Measurements from ENCODE around the gene NCBP3.
"Not testable (repeated sequence)": the region's sequence is repeated elsewhere in the genome, so short reads cannot be mapped to it uniquely, and the experiment has no call there.

DNA sequence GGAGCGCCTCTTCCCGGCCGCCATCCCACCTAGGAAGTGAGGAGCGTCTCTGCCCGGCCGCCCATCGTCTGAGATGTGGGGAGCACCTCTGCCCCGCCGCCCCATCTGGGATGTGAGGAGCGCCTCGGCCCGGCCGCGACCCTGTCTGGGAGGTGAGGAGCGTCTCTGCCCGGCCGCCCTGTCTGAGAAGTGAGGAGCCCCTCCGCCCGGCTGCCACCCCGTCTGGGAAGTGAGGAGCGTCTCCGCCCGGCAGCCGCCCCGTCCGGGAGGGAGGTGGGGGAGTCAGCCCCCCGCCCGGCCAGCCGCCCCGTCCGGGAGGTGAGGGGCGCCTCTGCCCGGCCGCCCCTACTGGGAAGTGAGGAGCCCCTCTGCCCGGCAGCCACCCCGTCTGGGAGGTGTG is 8.2 kb upstream of the NCBP3 start:
- TF ChIP-seq CTCF (conservative IDR thresholded peaks at IDR 0.05; ENCODE audit: low read depth, low read length); FOS (IDR thresholded peaks at IDR 0.05; ENCODE audit: low read depth, low read length); MXI1 (IDR thresholded peaks at IDR 0.05; ENCODE audit: borderline replicate concordance, low read depth, low read length); ELK1 (IDR thresholded peaks at IDR 0.05; ENCODE audit: borderline replicate concordance, low read depth, low read length); POLR2A (IDR thresholded peaks at IDR 0.05; ENCODE audit: low read depth, low read length); RAD21 (IDR thresholded peaks at IDR 0.05; ENCODE audit: low read length); SMC3 (IDR thresholded peaks at IDR 0.05; ENCODE audit: low read depth, low read length); MAZ (IDR thresholded peaks at IDR 0.05; ENCODE audit: borderline replicate concordance, low read depth, low read length); MAFK (IDR thresholded peaks at IDR 0.05; ENCODE audit: low read depth, low read length); BHLHE40 (IDR thresholded peaks at IDR 0.05; ENCODE audit: low read depth, low read length); NFE2L2 (IDR thresholded peaks at IDR 0.05; ENCODE audit: low read depth, low read length); RCOR1 (IDR thresholded peaks at IDR 0.05; ENCODE audit: insufficient replicate concordance, low read length); CEBPB (IDR thresholded peaks at IDR 0.05; ENCODE audit: low read depth, low read length): not testable (repeated sequence)
- TF ChIP-seq, protein P1, sequence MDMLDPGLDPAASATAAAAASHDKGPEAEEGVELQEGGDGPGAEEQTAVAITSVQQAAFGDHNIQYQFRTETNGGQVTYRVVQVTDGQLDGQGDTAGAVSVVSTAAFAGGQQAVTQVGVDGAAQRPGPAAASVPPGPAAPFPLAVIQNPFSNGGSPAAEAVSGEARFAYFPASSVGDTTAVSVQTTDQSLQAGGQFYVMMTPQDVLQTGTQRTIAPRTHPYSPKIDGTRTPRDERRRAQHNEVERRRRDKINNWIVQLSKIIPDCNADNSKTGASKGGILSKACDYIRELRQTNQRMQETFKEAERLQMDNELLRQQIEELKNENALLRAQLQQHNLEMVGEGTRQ (IDR thresholded peaks at IDR 0.05; ENCODE audit: low read depth, low read length), result not testable (repeated sequence)

Measured in IMR-90 (cell line).